Suprapubic skin (tissue), 4 donors: ENCODE data around the gene FLVCR1.

Experiments used
- EP300 ChIP-seq: sonication (generic); formaldehyde crosslinking; IDR thresholded peaks from one replicate; pipeline ENCODE4 v1.6.1; 2017; ENCODE audit warnings: antibody characterized with exemption
- POLR2A ChIP-seq, 2 donors: fragments of 450-650 bp; IDR thresholded peaks; one replicate each; pipeline ENCODE4 v1.6.1; 2017; ENCODE audit warnings: antibody characterized with exemption in 2 of 2, mild to moderate bottlenecking in 2 of 2, moderate library complexity in 2 of 2
- POLR2AphosphoS5 ChIP-seq, 3 donors: sonication (generic); formaldehyde crosslinking; IDR thresholded peaks; one replicate each; pipeline ENCODE4 v1.6.1; 2017; ENCODE audit warnings: antibody characterized with exemption in 3 of 3
- TF ChIP-seq, protein P1 (sequence below), 2 donors: fragments of 200-600 bp in 1 of 2; fragments of 450-650 bp in 1 of 2; sonication (generic) in 1 of 2; IDR thresholded peaks; one replicate each; pipeline ENCODE4 v1.5.1; 2016 to 2019; ENCODE audit warnings: antibody characterized with exemption in 2 of 2, mild to moderate bottlenecking in 1 of 2, moderate library complexity in 1 of 2

DNA sequence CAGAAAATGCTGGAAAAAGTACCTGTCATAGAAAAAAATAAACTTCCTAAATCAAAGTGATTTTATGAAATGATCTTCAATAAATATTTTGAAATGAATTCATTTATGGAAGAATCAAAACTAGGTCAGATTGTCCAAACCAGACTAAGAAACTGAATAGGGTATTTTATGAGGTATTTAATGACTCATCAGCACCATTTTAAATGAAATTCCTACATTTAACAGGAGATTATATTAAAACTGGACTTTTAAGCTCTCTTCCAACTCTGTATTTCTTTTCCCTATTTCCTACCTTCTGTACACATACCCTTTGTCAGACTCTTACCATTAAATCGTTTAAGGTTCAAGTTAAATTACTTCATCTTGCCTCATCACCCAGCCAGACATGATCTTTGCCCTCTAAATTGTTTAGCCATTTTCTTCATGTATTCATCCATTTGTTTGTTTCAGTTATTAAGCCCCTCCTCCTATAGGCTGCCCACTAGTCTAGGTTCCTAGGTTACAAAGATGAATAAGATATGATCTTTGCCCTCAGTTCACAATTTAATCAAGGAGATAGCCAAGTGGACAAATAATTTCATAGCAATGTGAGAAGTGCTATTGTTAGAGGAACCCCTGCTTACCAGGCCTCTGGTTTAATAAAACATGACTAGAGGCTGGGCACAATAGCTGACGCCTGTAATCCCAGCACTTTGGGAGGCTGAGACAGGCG, 41.4 kb upstream of the FLVCR1 start:
- TF ChIP-seq EP300 (no peak), POLR2A (IDR thresholded peaks at IDR 0.05) (no peak), POLR2AphosphoS5 (IDR thresholded peaks at IDR 0.05) (no peak)
- TF ChIP-seq, protein P1, sequence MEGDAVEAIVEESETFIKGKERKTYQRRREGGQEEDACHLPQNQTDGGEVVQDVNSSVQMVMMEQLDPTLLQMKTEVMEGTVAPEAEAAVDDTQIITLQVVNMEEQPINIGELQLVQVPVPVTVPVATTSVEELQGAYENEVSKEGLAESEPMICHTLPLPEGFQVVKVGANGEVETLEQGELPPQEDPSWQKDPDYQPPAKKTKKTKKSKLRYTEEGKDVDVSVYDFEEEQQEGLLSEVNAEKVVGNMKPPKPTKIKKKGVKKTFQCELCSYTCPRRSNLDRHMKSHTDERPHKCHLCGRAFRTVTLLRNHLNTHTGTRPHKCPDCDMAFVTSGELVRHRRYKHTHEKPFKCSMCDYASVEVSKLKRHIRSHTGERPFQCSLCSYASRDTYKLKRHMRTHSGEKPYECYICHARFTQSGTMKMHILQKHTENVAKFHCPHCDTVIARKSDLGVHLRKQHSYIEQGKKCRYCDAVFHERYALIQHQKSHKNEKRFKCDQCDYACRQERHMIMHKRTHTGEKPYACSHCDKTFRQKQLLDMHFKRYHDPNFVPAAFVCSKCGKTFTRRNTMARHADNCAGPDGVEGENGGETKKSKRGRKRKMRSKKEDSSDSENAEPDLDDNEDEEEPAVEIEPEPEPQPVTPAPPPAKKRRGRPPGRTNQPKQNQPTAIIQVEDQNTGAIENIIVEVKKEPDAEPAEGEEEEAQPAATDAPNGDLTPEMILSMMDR (IDR thresholded peaks at IDR 0.05): no peak
